Measurements from ENCODE around the gene CTTNBP2NL.
"Not testable (repeated sequence)": the region's sequence is repeated elsewhere in the genome, so short reads cannot be mapped to it uniquely, and the experiment has no call there.

The CTTNBP2NL gene

DNA sequence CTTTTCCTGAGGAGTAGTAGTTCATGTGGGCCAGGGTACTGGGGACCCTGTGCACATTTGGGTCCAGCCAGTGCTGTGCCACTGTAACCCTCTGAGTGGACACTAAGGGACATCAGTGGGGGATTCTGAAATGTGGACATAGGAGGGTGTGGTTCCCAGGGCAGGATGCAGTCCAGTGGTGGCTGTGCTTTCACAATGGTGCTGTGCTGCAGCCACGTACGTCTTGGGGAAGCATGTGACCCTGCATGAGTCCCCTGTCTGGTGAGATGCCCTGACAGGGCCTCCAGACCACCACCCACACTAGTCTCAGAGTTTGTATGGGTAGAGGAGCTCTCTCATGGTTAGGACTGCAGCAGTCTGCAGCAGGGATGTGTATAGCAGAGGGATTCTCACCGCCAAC is 75.0 kb downstream of the CTTNBP2NL start:
- TF ChIP-seq, protein P1, sequence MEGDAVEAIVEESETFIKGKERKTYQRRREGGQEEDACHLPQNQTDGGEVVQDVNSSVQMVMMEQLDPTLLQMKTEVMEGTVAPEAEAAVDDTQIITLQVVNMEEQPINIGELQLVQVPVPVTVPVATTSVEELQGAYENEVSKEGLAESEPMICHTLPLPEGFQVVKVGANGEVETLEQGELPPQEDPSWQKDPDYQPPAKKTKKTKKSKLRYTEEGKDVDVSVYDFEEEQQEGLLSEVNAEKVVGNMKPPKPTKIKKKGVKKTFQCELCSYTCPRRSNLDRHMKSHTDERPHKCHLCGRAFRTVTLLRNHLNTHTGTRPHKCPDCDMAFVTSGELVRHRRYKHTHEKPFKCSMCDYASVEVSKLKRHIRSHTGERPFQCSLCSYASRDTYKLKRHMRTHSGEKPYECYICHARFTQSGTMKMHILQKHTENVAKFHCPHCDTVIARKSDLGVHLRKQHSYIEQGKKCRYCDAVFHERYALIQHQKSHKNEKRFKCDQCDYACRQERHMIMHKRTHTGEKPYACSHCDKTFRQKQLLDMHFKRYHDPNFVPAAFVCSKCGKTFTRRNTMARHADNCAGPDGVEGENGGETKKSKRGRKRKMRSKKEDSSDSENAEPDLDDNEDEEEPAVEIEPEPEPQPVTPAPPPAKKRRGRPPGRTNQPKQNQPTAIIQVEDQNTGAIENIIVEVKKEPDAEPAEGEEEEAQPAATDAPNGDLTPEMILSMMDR (IDR thresholded peaks at IDR 0.05; ENCODE audit: extremely low read depth, missing control alignments), result no peak
- DNase-seq (ENCODE audit: low spot score), result no peak

DNA sequence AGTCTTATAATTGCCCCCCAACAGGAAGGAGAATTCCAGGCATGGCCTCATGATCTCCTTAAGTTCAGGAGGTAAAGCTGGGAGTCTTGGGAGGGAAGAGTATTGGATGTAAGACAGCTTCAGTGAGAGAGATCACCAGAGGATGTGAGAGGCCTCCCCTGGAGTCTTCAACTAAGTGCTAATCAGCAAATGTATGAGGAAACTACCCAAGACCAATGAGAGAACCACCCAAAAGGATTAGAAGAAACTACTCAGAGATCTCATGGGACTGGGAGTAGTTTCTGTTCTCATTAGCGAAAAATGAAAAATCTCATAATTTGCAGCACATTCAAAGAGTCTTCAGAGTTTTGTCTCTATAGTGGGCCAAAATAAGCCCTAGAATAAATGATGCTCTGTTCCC is 76.1 kb downstream of the CTTNBP2NL start:
- TF ChIP-seq, protein P1 (IDR thresholded peaks at IDR 0.05; ENCODE audit: extremely low read depth, missing control alignments), result no peak
- DNase-seq (ENCODE audit: low spot score), result no peak

DNA sequence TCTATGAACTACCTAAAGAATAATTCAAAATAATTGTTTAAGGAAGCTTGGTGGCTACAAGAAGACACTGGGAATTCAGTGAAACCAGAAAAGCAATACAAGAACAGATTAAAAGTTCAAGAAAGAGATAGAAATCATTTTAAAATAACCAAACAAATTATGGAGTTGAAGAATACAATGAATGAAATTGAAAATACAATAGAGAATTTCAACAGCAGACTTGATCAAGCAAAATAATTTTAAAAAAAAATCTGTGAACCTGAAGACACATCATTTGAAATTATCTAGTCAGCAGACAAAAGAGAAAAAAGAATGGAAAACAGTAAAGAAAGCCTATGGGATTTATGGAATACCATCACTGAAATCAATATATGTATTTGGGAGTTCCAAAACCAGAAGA is 81.5 kb downstream of the CTTNBP2NL start:
- DNase-seq (ENCODE audit: low spot score), result no peak
- TF ChIP-seq, protein P1 (IDR thresholded peaks at IDR 0.05; ENCODE audit: extremely low read depth, missing control alignments), result no peak

DNA sequence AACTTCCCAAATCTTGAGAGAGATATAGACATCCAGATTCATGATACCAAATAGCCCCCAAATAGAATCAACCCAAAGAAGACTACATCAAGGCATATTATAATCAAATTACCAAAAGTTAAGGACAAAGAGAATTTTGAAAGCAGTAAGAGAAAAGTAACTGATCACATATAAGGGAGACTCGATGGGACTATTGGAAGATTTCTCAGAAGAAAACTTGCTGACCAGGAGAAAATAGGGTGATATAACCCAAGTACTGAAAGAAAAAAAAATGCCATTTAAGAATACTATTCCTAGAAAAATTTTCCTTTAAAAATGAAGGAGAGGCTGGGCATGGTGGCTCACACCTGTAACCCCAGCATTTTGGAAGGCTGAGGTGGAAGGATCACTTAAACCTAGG is 82.3 kb downstream of the CTTNBP2NL start:
- no peak for DNase-seq (ENCODE audit: low spot score)
- TF ChIP-seq, protein P1 (IDR thresholded peaks at IDR 0.05; ENCODE audit: extremely low read depth, missing control alignments), result no peak

DNA sequence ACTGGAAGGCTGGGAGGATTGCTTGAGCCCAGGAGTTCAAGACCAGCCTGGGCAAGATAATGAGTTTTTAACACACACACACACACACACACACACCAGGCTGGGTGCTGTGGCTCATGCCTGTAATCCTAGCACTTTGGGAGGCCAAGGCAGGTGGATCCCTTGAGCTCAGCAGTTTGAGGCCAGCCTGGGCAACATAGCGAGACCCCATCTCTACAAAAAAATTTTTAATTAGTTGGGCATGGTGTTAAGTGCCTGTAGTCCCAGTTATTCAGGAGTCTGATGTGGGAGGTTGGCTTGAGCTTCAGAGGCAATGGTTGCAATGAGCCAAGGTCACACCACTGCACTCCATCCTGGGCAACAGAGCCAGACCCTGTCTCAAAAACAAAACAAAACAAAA is 90.0 kb downstream of the CTTNBP2NL start:
- not testable (repeated sequence) for DNase-seq (ENCODE audit: low spot score)

DNA sequence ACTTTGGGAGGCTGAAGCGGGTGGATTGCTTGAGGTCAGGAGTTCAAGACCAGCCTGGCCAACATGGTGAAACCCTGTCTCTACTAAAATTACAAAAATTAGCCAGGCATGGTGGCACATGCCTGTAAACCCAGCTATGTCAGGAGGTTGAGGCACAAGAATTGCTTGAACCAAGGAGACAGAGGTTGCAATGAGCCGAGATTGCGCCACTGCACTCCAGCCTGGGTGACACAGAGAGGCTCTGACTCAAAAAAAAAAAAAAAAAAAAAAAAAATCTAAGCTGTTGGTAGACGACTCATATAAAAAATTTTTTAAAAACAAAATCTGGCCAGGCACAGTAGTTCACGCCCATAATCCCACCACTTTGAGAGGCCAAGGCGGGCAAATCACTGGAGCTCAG is 91.7 kb downstream of the CTTNBP2NL start:
- DNase-seq (ENCODE audit: low spot score), result not testable (repeated sequence)

DNA sequence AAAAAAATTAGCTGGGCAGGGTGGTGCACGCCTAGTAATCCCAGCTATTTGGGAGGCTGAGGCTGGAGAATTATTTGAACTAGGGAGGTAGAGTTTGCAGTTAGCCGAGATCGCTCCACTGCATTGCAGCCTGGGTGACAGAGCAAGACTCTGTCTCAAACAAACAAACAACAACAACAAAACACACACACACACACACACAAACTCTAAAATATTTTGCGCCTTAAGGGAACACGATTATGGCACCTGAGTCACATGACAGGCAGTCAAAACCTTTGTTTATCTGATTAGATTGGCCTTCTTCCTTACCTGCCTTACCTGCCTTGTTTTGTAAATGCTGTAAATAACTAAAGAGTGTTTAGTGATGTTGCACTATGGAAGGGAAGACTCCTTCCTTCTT is 92.1 kb downstream of the CTTNBP2NL start:
- no peak for DNase-seq (ENCODE audit: low spot score)
- TF ChIP-seq, protein P1 (IDR thresholded peaks at IDR 0.05; ENCODE audit: extremely low read depth, missing control alignments), result no peak

DNA sequence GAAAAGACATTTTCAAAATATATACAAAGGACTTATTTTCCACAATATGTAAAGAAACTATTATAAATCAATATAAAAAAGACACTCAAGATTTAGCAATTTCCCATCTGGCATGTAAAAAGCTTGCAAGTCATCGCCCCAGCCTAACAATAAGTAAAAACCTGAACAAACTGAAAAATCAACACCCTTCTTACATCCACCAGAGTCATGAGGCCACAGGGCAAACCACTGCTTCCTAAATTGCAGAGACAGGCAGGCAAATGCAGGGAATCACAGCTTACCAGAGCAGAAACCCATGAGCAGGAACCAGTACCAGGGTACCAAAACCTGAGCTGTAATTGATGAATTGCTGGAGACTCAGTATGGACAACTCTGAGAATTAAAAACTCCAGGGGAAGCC is 96.1 kb downstream of the CTTNBP2NL start:
- DNase-seq (ENCODE audit: low spot score), result no peak
- TF ChIP-seq, protein P1 (IDR thresholded peaks at IDR 0.05; ENCODE audit: extremely low read depth, missing control alignments), result no peak

DNA sequence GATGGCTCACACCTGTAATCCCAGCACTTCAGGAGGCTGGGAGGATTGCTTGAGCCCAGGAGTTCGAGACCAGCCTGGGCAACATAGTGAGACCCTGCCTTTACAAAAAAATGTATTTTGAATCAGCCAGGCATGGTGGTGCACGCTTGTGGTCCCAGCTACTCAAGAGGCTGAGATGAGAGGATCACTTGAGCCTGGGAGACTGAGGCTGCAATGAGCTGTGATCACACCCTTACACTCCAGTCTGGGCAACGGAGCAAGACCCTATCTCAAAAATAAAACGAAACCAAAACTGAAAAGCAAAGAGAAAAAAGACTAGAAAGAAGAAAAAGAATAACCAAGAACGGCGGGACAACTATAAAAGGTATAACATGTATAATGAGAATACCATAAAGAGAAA is 97.3 kb downstream of the CTTNBP2NL start:
- TF ChIP-seq, protein P1 (IDR thresholded peaks at IDR 0.05; ENCODE audit: extremely low read depth, missing control alignments), result no peak

More for the DNA sequence above, 97.3 kb downstream of the CTTNBP2NL start:
- no peak for DNase-seq (ENCODE audit: low spot score)
